Keratinocyte (primary cell): ENCODE results near the gene APEX1. TPM values are rescaled to one million over a fixed set of nuclear protein-coding genes. Genes with fewer than 3 reads are reported as not detected.

Experiments
- DNase-seq: peaks from one replicate; pipeline ENCODE4 v3.0.0-alpha.2; 2011; ENCODE audit warnings: low read depth, missing footprints, low spot score
- FAIRE-seq: peaks from 2 replicates; lab custom pipeline; 2011; peaks lifted over from hg19 to GRCh38; lab: Jason Lieb, UNC
- H2AFZ ChIP-seq: 2 replicates; pipeline ENCODE4 v1.6.0; 2012; ENCODE audit warnings: low read length, control low read depth, inconsistent platforms; ENCODE audit not compliant: control insufficient read depth
- H3K27ac ChIP-seq: 2 replicates; pipeline ENCODE4 v1.5.1; 2011; ENCODE audit warnings: low read length; ENCODE audit not compliant: control insufficient read depth, insufficient read depth
- H3K27me3 ChIP-seq: 3 replicates; pipeline ENCODE4 v1.6.0; 2011; ENCODE audit warnings: low read length; ENCODE audit not compliant: control insufficient read depth, insufficient read depth; ENCODE audit errors: extremely low read depth
- H3K36me3 ChIP-seq, 2 experiments: 2 replicates in 1 of 2; 3 replicates in 1 of 2; pipeline ENCODE4 v1.5.1; 2011; ENCODE audit warnings: low read length in 2 of 2, mild to moderate bottlenecking in 1 of 2; ENCODE audit not compliant: control insufficient read depth in 2 of 2, insufficient read depth in 2 of 2; ENCODE audit errors: extremely low read depth in 1 of 2
- H3K4me1 ChIP-seq: 3 replicates; pipeline ENCODE4 v1.5.1; 2011; ENCODE audit warnings: low read length; ENCODE audit not compliant: control insufficient read depth, insufficient read depth; ENCODE audit errors: extremely low read depth
- H3K4me2 ChIP-seq: 3 replicates; pipeline ENCODE4 v1.6.0; 2011; ENCODE audit warnings: low read depth, low read length; ENCODE audit not compliant: control insufficient read depth, insufficient read depth; ENCODE audit errors: extremely low read depth
- H3K4me3 ChIP-seq, 3 experiments: fragments of 200-600 bp in 1 of 3; sonication (generic) in 1 of 3; 2 replicates in 2 of 3; 3 replicates in 1 of 3; pipeline ENCODE4 v1.5.1; 2011 to 2016; ENCODE audit warnings: low read length in 3 of 3, mild to moderate bottlenecking in 3 of 3, control low read depth in 2 of 3, inconsistent platforms in 1 of 3, low read depth in 1 of 3, mixed read lengths in 1 of 3, mixed run types in 1 of 3, moderate library complexity in 1 of 3; ENCODE audit not compliant: control insufficient read depth in 2 of 3, insufficient read depth in 2 of 3; ENCODE audit errors: extremely low read depth in 1 of 3
- H3K79me2 ChIP-seq: 2 replicates; pipeline ENCODE4 v1.6.0; 2012; ENCODE audit warnings: low read length; ENCODE audit not compliant: control insufficient read depth, insufficient read depth
- H3K9ac ChIP-seq: 3 replicates; pipeline ENCODE4 v1.6.0; 2011; ENCODE audit warnings: low read length; ENCODE audit not compliant: control insufficient read depth, insufficient read depth; ENCODE audit errors: extremely low read depth
- H3K9me1 ChIP-seq: 3 replicates; pipeline ENCODE4 v1.6.0; 2011; ENCODE audit warnings: low read length; ENCODE audit not compliant: control insufficient read depth, insufficient read depth; ENCODE audit errors: extremely low read depth
- H3K9me3 ChIP-seq: 2 replicates; pipeline ENCODE4 v1.5.1; 2012; ENCODE audit warnings: low read depth, low read length; ENCODE audit not compliant: control insufficient read depth
- H4K20me1 ChIP-seq: 3 replicates; pipeline ENCODE4 v1.6.0; 2011; ENCODE audit warnings: low read length; ENCODE audit not compliant: control insufficient read depth, insufficient read depth; ENCODE audit errors: extremely low read depth
- CTCF ChIP-seq, 3 experiments: IDR thresholded peaks in 1 of 3; conservative IDR thresholded peaks in 1 of 3; optimal IDR thresholded peaks in 1 of 3; 2 replicates in 2 of 3; 3 replicates in 1 of 3; pipeline versions ENCODE3 to v1.5.1; 2011; ENCODE audit warnings: low read length in 3 of 3, mild to moderate bottlenecking in 3 of 3, moderate library complexity in 2 of 3, control low read depth in 1 of 3, inconsistent platforms in 1 of 3; ENCODE audit not compliant: insufficient read depth in 2 of 3; ENCODE audit errors: extremely low read depth in 1 of 3
- EZH2 ChIP-seq: IDR thresholded peaks from one replicate; pipeline ENCODE4 v1.6.1; 2012; ENCODE audit warnings: inconsistent platforms, mild to moderate bottlenecking, low read length, moderate library complexity
- dilution Hi-C: fragments of 300-500 bp; cut with MboI; formaldehyde crosslinking; loops from one replicate; pipeline ENCODE4 v1.7.0; 2020; ENCODE audit warnings: low sequenced_read_pairs; ENCODE audit not compliant: extremely low pct_ligation_motif_present
- polyA plus RNA-seq, 5 experiments: library from polyadenylated mRNA; depleted of rRNA in 3 of 5; stranded (reverse) in 3 of 5; stranded (forward) in 1 of 5; unstranded in 1 of 5; fragments of >200 nt; gene quantifications; 1 replicate in 1 of 5; 2 replicates in 3 of 5; 3 replicates in 1 of 5; pipeline versions ENCODE4 v1.2.1 to v1.2.3, GENCODE V29; 2011 to 2012; ENCODE audit warnings: missing spikeins in 2 of 5, low read depth in 1 of 5, low replicate concordance in 1 of 5

Gene APEX1
- polyA plus RNA-seq, 1 donor (not counting 4 experiments of a cell fraction or from before 2014, with no cell fraction given): 234 TPM

GRCh38 chr14:20435582-20436362 is 19.3 kb upstream of the APEX1 start, which contains the start of gene KLHL33:
Gene KLHL33, minus strand, starts transcription at chr14:20436166. Its CDS starts 355 bp downstream, at chr14:20435811.
- TF ChIP-seq EZH2 (no peak), CTCF (optimal IDR thresholded peaks at IDR 0.05 in 1 of 3, IDR thresholded peaks at IDR 0.05 in 1 of 3, conservative IDR thresholded peaks at IDR 0.05 in 1 of 3; ENCODE audit: extremely low read depth in 1 of 3, insufficient read depth in 2 of 3, low read length in 3 of 3) (no peak)
- H3K27ac ChIP-seq: no peak within 1 kb of the TSS
- H3K27me3 ChIP-seq: peaks cover 20% of the 10 kb centered on the region
- H3K4me3 ChIP-seq: no peak within 1 kb of the TSS
- DNase-seq (no peak), FAIRE-seq (no peak)
- H2AFZ ChIP-seq: peak within 1 kb of the TSS; percentile 8
- no peaks in the 10 kb centered on the region for H3K4me1 ChIP-seq
- no peaks in the 10 kb centered on the region for H3K36me3 ChIP-seq
- no peaks in the 10 kb centered on the region for H3K79me2 ChIP-seq
- H3K9ac ChIP-seq: no peak within 1 kb of the TSS
- H3K4me2 ChIP-seq: no peak within 1 kb of the TSS
- H4K20me1 ChIP-seq: no peaks in the 10 kb centered on the region
- dilution Hi-C loops: no loop called here
- no peaks in the 10 kb centered on the region for H3K9me1 ChIP-seq
- H3K9me3 ChIP-seq: no peaks in the 10 kb centered on the region

GRCh38 chr14:20436363-20436755 is 18.7 kb upstream of the APEX1 start:
- H3K36me3 ChIP-seq: no peaks in the 10 kb centered on the region
- H3K4me1 ChIP-seq: no peaks in the 10 kb centered on the region
- TF ChIP-seq EZH2 (no peak), CTCF (optimal IDR thresholded peaks at IDR 0.05 in 1 of 3, IDR thresholded peaks at IDR 0.05 in 1 of 3, conservative IDR thresholded peaks at IDR 0.05 in 1 of 3; ENCODE audit: extremely low read depth in 1 of 3, insufficient read depth in 2 of 3, low read length in 3 of 3) (no peak)
- peaks cover 20% of the 10 kb centered on the region for H3K27me3 ChIP-seq
- dilution Hi-C loops: no loop called here
- FAIRE-seq (no peak), DNase-seq (no peak)
- H3K79me2 ChIP-seq: no peaks in the 10 kb centered on the region
- no peak overlapping the region for H3K9ac ChIP-seq
- H3K27ac ChIP-seq: no peak overlapping the region
- H3K9me3 ChIP-seq: no peaks in the 10 kb centered on the region
- H3K4me2 ChIP-seq: no peak overlapping the region
- H3K9me1 ChIP-seq: no peaks in the 10 kb centered on the region
- no peaks in the 10 kb centered on the region for H4K20me1 ChIP-seq
- no peak overlapping the region for H3K4me3 ChIP-seq
- no peak overlapping the region for H2AFZ ChIP-seq
